ENCODE measurements around the gene FBXO24. TPM values are rescaled to one million over a fixed set of nuclear protein-coding genes. Genes with fewer than 3 reads are reported as not detected.

Gene FBXO24
- total RNA-seq, 1 donor from 2014 or later: 0.46 TPM

- H3K27me3 Mint-ChIP-seq (ENCODE audit: unreplicated experiment): no peaks in the 10 kb centered on the region
- H3K36me3 Mint-ChIP-seq (ENCODE audit: unreplicated experiment): peaks cover 2% of the 10 kb centered on the region
- H3K27ac Mint-ChIP-seq (ENCODE audit: unreplicated experiment): no peak overlapping the region
- H3K4me1 Mint-ChIP-seq (ENCODE audit: unreplicated experiment): peaks cover 12% of the 10 kb centered on the region
- no peak for DNase-seq (ENCODE audit: extremely low spot score, unreplicated experiment)
- no peak overlapping the region for H3K4me3 Mint-ChIP-seq (ENCODE audit: unreplicated experiment)
- TF ChIP-seq CTCF (IDR thresholded peaks at IDR 0.05): no peak
- no peaks in the 10 kb centered on the region for H3K9me3 Mint-ChIP-seq (ENCODE audit: unreplicated experiment)
These were observed 28.3 kb downstream of the FBXO24 start for GRCh38 chr7:100614308-100614861.

- no peak for DNase-seq (ENCODE audit: extremely low spot score, unreplicated experiment)
- no peaks in the 10 kb centered on the region for H3K9me3 Mint-ChIP-seq (ENCODE audit: unreplicated experiment)
- TF ChIP-seq CTCF (IDR thresholded peaks at IDR 0.05): no peak
- no peak overlapping the region for H3K27ac Mint-ChIP-seq (ENCODE audit: unreplicated experiment)
- no peaks in the 10 kb centered on the region for H3K36me3 Mint-ChIP-seq (ENCODE audit: unreplicated experiment)
- H3K27me3 Mint-ChIP-seq (ENCODE audit: unreplicated experiment): no peaks in the 10 kb centered on the region
- H3K4me1 Mint-ChIP-seq (ENCODE audit: unreplicated experiment): peaks cover 4% of the 10 kb centered on the region
- H3K4me3 Mint-ChIP-seq (ENCODE audit: unreplicated experiment): no peak overlapping the region
These were observed 34.1 kb downstream of the FBXO24 start for GRCh38 chr7:100620239-100620638.

- Mint-ChIP-seq H3K27me3 (ENCODE audit: unreplicated experiment) (no peaks in the 10 kb centered on the region), H3K4me3 (ENCODE audit: unreplicated experiment) (no peak overlapping the region), H3K27ac (ENCODE audit: unreplicated experiment) (no peak overlapping the region), H3K36me3 (ENCODE audit: unreplicated experiment) (no peaks in the 10 kb centered on the region), H3K4me1 (ENCODE audit: unreplicated experiment) (peaks cover 5% of the 10 kb centered on the region), H3K9me3 (ENCODE audit: unreplicated experiment) (no peaks in the 10 kb centered on the region)
- TF ChIP-seq CTCF (IDR thresholded peaks at IDR 0.05): no peak
- no peak for DNase-seq (ENCODE audit: extremely low spot score, unreplicated experiment)
These were observed 34.7 kb downstream of the FBXO24 start for GRCh38 chr7:100620804-100621203.

- no peak overlapping the region for H3K27ac Mint-ChIP-seq (ENCODE audit: unreplicated experiment)
- no peaks in the 10 kb centered on the region for H3K36me3 Mint-ChIP-seq (ENCODE audit: unreplicated experiment)
- no peaks in the 10 kb centered on the region for H3K9me3 Mint-ChIP-seq (ENCODE audit: unreplicated experiment)
- H3K4me3 Mint-ChIP-seq (ENCODE audit: unreplicated experiment): no peak overlapping the region
- TF ChIP-seq CTCF (IDR thresholded peaks at IDR 0.05): no peak
- no peak for DNase-seq (ENCODE audit: extremely low spot score, unreplicated experiment)
- H3K4me1 Mint-ChIP-seq (ENCODE audit: unreplicated experiment): peaks cover 12% of the 10 kb centered on the region
- no peaks in the 10 kb centered on the region for H3K27me3 Mint-ChIP-seq (ENCODE audit: unreplicated experiment)
These were observed 35.4 kb downstream of the FBXO24 start for GRCh38 chr7:100621554-100621953.

GRCh38 chr7:100623951-100624824, 38.1 kb downstream of the FBXO24 start:
- H3K27ac Mint-ChIP-seq (ENCODE audit: unreplicated experiment): no peak overlapping the region
- H3K4me1 Mint-ChIP-seq (ENCODE audit: unreplicated experiment): peaks cover 12% of the 10 kb centered on the region
- no peaks in the 10 kb centered on the region for H3K27me3 Mint-ChIP-seq (ENCODE audit: unreplicated experiment)
- no peak for DNase-seq (ENCODE audit: extremely low spot score, unreplicated experiment)
- no peak for TF ChIP-seq CTCF (IDR thresholded peaks at IDR 0.05)
- no peak overlapping the region for H3K4me3 Mint-ChIP-seq (ENCODE audit: unreplicated experiment)
- H3K36me3 Mint-ChIP-seq (ENCODE audit: unreplicated experiment): no peaks in the 10 kb centered on the region
- no peaks in the 10 kb centered on the region for H3K9me3 Mint-ChIP-seq (ENCODE audit: unreplicated experiment)

Measured in osteocyte (in vitro differentiated cells).